GM06990 (cell line): ENCODE measurements around the gene RAB6C.
"Not testable (repeated sequence)": the region's sequence is repeated elsewhere in the genome, so short reads cannot be mapped to it uniquely, and the experiment has no call there.

Experiments
- DNase-seq: peaks from one replicate; pipeline ENCODE4 v3.0.0-alpha.2; 2011; ENCODE audit not compliant: insufficient read length; ENCODE audit errors: extremely low read depth
- H3K27me3 ChIP-seq: replicated peaks from 2 replicates; pipeline ENCODE4 v1.6.0; 2011; ENCODE audit warnings: low read length; ENCODE audit not compliant: control insufficient read depth, insufficient read depth
- H3K36me3 ChIP-seq: 2 replicates; pipeline ENCODE4 v1.5.1; 2011; ENCODE audit warnings: low read length; ENCODE audit not compliant: control insufficient read depth, insufficient read depth
- H3K4me3 ChIP-seq: replicated peaks from 2 replicates; pipeline ENCODE4 v1.5.1; 2011; ENCODE audit warnings: low read depth, mild to moderate bottlenecking, control low read depth, low read length
- TF ChIP-seq, protein P1 (sequence below): IDR thresholded peaks from 2 replicates; pipeline ENCODE4 v1.5.1; 2011; ENCODE audit warnings: low read length, control low read depth, mild to moderate bottlenecking, inconsistent platforms; ENCODE audit not compliant: insufficient read depth, poor library complexity, severe bottlenecking

The RAB6C gene

DNA sequence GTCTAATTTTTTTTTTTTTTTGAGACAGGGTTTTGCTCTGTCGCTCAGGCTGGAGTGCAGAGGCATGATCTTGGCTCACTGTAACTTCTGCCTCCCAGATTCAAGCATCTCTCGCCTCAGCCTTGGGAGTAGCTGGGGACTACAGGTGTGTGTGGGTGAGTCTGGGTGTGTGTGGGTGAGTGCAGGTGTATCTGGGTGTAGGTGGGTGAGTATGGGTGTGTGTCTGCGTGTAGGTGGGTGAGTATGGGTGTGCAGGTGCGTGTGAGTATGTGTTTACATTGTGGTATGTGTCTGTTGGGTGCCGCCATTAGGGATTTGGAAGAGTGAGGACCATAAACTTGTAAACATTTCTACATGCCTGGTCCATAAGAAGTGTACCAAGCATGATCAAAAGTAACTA lies 1.5 kb upstream of the RAB6C start:
- TF ChIP-seq, protein P1, sequence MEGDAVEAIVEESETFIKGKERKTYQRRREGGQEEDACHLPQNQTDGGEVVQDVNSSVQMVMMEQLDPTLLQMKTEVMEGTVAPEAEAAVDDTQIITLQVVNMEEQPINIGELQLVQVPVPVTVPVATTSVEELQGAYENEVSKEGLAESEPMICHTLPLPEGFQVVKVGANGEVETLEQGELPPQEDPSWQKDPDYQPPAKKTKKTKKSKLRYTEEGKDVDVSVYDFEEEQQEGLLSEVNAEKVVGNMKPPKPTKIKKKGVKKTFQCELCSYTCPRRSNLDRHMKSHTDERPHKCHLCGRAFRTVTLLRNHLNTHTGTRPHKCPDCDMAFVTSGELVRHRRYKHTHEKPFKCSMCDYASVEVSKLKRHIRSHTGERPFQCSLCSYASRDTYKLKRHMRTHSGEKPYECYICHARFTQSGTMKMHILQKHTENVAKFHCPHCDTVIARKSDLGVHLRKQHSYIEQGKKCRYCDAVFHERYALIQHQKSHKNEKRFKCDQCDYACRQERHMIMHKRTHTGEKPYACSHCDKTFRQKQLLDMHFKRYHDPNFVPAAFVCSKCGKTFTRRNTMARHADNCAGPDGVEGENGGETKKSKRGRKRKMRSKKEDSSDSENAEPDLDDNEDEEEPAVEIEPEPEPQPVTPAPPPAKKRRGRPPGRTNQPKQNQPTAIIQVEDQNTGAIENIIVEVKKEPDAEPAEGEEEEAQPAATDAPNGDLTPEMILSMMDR: no peak
- no peaks in the 10 kb centered on the region for H3K27me3 ChIP-seq
- no peak overlapping the region for H3K4me3 ChIP-seq
- DNase-seq: no peak
- no peaks in the 10 kb centered on the region for H3K36me3 ChIP-seq

DNA sequence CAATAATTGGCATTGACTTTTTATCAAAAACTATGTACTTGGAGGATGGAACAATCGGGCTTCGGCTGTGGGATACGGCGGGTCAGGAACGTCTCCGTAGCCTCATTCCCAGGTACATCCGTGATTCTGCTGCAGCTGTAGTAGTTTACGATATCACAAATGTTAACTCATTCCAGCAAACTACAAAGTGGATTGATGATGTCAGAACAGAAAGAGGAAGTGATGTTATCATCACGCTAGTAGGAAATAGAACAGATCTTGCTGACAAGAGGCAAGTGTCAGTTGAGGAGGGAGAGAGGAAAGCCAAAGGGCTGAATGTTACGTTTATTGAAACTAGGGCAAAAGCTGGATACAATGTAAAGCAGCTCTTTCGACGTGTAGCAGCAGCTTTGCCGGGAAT lies 780 bp downstream of the RAB6C start:
- H3K36me3 ChIP-seq, H3K4me3 ChIP-seq, DNase-seq, H3K27me3 ChIP-seq: not testable (repeated sequence)

DNA sequence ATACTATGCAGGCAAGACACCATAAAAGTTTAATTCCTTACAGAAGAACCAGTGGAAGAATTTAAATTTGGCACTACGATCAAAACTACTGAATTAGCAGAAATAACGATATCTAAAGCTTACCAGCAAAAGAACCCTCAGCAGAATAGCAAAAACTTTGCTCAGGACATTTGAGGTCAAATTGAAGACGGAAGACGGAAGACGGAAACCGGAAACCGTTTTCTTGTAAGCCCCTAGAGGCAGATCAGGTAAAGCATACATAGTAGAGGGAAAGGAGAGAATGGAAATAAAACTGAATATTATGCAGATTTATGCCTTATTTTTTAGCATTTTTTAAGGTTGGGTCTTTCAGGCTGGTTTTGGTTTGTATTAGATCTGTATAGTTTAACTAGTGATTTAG lies 2.2 kb downstream of the RAB6C start:
- not testable (repeated sequence) for H3K36me3 ChIP-seq, H3K27me3 ChIP-seq, DNase-seq, H3K4me3 ChIP-seq

DNA sequence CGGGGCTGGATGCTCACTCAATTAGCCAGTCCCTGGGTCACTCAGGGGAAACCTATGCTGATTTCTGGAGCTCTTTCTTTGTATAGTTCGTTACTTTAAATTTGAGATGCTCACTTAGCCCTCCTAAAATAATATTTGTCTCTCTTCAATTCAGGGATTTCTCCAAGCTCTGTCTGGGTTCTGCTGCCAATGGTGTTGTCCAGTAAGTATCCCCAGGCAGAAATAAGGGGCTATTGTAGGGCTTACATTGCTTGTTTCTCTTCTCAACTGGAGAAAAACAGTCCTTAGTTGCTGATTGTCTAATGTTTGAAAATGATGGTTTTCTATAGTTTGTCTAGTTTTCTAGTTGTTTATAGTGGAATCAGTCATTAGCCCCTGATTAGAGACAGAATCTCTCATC lies 5.0 kb downstream of the RAB6C start:
- Histone ChIP-seq H3K27me3 (no peaks in the 10 kb centered on the region), H3K4me3 (no peak overlapping the region), H3K36me3 (no peaks in the 10 kb centered on the region)
- TF ChIP-seq, protein P1: no peak
- no peak for DNase-seq

DNA sequence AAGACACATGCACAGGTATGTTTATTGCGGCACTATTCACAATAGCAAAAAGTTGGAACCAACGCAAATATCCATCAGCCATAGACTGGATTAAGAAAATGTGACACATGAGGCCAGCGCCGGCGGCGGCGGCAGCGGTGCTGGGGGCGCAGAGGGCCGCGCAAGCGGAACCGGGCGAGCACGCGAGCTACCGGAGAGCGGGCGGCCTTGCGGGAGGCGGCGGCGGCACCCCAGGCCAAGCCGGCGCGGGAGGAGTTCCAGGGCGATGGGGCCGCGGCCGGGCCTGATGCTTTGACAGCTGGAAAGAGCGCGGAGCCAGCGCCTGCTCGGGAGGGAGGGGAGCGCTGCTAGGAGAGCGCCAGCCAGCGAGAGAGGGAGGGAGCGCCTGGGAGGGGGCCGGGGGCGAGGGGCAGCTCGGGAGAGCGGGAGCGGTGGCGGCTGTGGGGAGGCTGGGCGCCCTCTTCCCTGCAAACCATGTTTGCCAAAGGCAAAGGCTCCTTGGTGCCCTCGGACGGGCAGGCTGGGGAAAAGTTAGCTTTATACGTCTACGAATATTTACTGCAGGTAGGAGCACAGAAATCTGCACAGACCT lies 13.0 kb downstream of the RAB6C start:
- H3K27me3 ChIP-seq, H3K36me3 ChIP-seq, DNase-seq, H3K4me3 ChIP-seq: not testable (repeated sequence)

DNA sequence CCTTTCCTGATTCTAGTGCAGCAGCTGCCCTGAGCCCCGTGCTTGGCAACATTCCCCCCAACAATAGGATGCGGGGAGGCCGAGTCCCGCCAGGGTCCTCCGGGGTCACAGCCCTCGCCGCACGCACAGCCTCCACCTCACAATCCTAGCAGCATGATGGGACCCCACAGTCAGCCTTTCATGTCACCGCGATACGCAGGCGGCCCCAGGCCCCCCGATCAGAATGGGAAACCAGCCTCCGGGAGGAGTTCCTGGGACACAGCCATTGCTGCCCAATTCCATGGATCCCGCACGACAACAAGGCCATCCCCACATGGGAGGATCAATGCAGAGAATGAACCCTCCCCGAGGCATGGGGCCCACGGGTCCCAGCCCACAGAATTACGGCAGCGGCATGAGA lies 13.7 kb downstream of the RAB6C start:
- not testable (repeated sequence) for H3K36me3 ChIP-seq, H3K4me3 ChIP-seq, DNase-seq, H3K27me3 ChIP-seq

DNA sequence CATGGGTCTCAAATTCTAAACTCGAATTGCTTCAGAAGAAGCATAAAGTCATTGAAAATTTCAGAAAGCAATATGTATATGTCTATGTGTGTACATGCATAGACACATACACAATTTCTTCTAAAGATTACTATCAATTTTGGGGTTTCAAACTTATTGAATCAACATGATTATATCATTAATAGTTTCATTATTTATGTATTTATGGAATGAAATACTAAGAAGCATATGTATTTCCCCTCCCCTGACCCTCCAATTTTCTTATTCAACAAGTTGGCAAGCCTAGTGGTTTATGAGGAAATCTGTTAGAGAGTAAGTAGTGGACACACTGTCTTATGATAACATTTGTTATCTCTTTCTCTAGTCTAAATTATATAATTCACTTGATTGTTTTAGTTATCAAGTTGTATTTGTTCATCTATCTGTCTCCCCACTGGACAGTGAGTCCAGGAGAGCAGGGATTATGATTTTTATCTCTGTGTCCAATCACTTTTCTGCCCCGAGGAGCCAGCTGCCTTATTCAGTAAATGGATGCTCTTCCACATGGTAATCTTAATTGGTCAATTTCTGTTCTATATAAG lies 17.3 kb downstream of the RAB6C start:
- not testable (repeated sequence) for H3K36me3 ChIP-seq

DNA sequence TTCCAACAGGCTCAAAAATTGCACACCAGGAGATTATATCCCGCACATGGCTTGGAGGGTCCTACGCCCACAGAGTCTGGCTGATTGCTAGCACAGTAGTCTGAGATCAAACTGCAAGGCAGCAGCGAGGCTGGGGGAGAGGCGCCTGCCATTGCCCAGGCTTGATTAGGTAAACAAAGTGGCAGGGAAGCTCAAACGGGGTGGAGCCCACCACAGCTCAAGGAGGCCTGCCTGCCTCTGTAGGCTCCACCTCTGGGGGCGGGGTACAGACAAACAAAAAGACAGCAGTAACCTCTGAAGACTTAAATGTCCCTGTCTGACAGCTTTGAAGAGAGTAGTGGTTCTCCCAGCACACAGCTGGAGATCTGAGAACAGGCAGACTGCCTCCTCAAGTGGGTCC lies 19.3 kb downstream of the RAB6C start:
- not testable (repeated sequence) for H3K36me3 ChIP-seq, DNase-seq, H3K4me3 ChIP-seq, H3K27me3 ChIP-seq

More for the DNA sequence above, 17.3 kb downstream of the RAB6C start:
- not testable (repeated sequence) for H3K27me3 ChIP-seq, H3K4me3 ChIP-seq, DNase-seq

DNA sequence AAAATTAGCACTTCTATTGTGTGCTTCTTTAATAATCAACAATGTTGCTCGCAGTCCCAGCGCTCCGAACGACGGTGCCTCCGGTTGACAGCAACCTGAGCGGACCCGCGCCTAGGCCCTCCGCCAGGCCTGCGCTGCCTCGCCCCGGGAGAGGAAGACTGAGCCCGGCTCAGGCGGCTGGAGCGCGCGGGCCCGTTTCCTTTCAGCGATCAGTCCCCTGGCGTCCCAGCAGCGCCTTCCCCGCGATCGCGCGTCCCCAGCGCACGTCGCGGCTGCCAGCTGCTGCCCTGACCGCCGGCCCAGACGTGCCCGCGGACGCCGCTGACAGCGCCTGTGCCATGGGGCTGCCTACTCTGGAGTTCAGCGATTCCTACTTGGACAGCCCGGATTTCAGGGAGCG lies 26.4 kb downstream of the RAB6C start:
- H3K36me3 ChIP-seq, DNase-seq, H3K27me3 ChIP-seq, H3K4me3 ChIP-seq: not testable (repeated sequence)

DNA sequence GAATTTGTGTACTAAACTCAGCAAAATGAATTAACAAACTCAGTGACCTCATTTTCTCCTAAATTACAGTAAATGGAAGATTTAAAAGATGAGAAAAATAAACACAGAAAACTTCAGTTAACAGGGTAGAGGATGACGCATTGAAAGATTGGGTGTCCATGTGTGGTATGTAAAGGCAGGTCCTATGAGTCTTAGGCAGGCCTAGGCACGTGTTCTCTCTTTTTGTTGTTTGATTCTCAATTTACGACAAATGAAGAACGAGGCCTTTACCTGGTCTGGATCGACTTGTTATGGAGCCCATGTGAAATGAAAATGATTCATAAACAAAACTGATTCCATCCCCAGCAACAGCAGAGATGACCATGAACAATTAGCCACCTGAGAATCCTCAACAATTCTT lies 37.2 kb downstream of the RAB6C start:
- H3K27me3 ChIP-seq, H3K36me3 ChIP-seq, H3K4me3 ChIP-seq, DNase-seq: not testable (repeated sequence)
